Stimulated activated CD4-positive, alpha-beta T cell treated with anti-CD3 and anti-CD28 coated beads, Interleukin-4, amount 100 ng/mL, for 1 hour (primary cell): ENCODE results near the gene NTN4.
"Not testable (repeated sequence)": the region's sequence is repeated elsewhere in the genome, so short reads cannot be mapped to it uniquely, and the experiment has no call there.

Source experiments
- DNase-seq: peaks from one replicate; pipeline ENCODE4 v3.0.0-alpha.2; 2020

NTN4 gene

GRCh38 chr12:95703986-95704385 lies 86.6 kb downstream of the NTN4 start:
- DNase-seq, result no peak

DNA sequence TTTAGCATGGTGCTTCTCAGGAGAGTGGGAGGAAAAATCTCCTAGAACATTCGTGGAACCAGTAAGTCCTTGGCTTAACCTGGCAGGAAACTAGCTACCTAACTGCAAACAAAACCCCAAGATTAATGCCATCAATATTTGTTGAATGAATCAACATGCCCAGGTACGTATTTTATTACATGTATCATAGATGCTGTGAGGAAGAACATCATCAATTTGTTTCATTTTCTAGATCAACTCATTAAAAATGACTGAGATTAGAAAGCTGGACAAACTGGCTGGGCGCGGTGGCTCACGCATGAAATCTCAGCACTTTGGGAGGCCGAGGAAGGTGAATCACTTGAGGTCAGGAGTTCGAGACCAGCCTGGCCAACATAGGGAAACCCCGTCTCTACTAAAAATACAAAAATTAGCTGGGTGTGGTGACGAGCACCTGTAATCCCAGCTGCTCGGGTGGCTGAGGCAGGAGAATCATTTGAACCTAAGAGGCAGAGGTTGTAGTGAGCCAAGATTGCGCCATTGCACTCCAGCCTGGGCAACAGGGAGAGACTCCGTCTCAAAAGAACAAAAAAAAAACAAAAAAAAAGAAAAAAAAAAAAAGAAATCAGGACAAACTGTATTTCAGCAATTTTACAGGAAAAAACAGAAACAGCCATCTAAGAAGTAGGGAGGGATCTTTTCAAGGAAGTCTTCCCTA lies 88.7 kb downstream of the NTN4 start:
- DNase-seq, result no peak

DNA sequence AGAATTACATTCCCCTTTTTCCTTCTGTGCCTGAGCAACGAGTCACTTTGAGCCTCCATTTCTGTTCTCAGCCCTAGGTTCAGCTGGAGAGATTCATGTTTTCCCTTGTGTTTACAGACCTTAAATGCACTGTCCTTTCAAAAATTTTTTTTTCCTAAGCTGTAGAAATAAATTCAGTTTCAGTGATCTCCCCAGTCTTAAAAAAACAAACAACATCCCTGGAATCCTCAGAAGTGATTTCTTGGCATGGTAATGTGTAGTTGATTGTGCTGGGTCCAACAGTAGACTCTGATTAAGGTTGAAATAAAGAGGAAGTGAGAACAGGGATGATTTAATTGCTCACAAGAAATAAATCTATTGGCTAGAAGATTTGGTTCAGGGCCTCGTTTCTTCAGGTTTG lies 89.3 kb downstream of the NTN4 start:
- DNase-seq, result no peak

- no peak for DNase-seq
Observed at GRCh38 chr12:95700316-95700785, 90.2 kb downstream of the NTN4 start.

GRCh38 chr12:95699579-95699978 lies 91.0 kb downstream of the NTN4 start:
- DNase-seq, result no peak

DNA sequence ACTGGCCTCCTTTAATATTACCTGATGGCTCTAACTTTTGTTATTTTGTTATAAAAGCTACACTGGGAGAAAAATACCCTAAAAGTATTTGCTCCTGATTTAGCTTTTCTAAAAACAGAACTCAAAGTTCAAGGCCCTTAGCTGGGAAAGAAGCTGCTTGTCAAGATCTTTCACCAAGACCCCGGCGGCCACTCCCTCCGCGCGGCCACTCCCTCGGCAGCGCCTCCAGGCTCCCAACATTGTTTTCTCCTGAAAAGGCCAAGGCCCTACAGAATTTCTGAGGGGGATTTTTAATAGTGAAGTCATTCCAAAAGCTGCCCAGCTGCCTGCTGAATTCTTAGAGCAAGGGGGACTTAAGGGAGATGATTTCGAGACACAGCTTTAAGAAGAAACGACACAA lies 96.4 kb downstream of the NTN4 start:
- no peak for DNase-seq

- DNase-seq, result no peak
Observed at GRCh38 chr12:95693689-95694088, 96.9 kb downstream of the NTN4 start.

GRCh38 chr12:95690861-95691635 lies 99.5 kb downstream of the NTN4 start:
- DNase-seq, result no peak

DNA sequence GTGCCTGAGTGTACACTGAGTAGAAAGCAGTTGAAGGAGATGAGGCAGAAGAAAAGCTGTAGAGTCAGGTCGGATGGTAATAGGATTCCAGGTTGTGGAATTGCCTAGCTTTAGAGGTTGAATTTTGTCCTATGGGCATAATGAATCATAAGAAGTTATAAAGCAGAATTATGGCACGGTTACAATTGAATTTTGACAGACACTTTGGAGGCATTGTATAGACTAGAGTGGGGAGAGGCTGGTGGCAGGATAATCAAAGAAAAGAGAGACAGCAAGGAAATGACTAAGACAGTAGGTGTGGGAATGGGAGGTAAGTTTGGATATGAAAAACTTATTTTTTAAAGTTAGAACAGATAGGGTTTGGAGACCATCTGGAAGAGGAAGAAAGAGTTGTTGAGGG lies 102.6 kb downstream of the NTN4 start:
- no peak for DNase-seq

- no peak for DNase-seq
Observed at GRCh38 chr12:95683418-95683817, 107.1 kb downstream of the NTN4 start.

DNA sequence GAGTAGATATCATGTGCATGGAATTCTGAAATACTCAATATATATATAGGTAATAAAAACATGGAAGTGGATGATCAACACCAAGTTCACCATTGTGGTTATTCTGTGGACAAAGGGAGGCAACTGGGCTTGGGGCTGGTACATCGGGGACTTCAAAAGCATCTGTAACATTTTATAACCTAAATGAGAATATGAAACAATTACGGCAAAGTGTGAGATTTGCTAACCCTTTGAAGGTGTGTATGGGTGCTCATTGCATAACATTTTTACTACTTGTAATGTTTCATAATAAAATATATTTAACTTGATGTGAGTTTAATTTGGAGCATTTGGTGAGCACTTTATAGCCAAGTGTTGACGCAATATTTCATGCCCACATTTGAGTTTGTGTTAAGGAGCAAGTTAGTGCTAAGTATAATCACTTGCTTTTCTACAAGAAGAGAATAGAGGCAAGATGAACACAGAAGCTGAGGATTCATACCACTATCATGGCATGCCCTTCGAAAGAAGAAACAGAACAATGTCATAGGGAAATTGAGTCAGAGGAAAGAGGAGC lies 109.3 kb downstream of the NTN4 start:
- DNase-seq, result no peak

DNA sequence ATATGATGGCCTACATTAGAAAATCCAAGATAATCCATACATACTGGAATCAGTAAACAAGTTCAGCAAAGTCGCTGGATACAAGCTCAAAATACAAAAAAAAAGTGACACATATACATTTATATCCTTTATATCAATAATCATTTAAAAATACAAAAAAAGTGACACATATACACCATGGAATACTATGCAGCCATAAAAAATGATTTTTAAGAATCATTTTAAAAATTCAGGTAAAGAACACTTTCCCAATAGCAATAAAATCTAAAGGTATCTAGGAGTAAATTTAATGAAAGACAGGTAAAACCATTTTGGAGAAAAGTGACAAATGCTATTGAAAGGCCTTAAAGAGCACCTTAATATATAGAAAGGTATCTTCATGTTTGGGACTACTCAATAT lies 111.9 kb downstream of the NTN4 start:
- DNase-seq, result no peak

DNA sequence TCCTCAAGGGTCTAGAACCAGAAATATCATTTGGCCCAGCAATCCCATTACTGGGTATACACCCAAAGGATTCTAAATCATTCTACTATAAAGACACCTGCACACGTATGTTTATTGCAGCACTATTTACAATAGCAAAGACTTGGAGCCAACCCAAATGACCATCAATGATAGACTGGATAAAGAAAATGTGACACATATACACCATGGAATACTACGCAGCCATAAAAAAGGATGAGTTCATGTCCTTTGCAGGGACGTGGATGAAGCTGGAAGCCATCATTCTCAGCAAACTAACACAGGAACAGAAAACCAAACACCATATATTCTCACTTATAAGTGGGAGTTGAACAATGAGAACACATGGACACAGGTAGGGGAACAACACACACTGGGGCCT lies 112.8 kb downstream of the NTN4 start:
- not testable (repeated sequence) for DNase-seq

DNA sequence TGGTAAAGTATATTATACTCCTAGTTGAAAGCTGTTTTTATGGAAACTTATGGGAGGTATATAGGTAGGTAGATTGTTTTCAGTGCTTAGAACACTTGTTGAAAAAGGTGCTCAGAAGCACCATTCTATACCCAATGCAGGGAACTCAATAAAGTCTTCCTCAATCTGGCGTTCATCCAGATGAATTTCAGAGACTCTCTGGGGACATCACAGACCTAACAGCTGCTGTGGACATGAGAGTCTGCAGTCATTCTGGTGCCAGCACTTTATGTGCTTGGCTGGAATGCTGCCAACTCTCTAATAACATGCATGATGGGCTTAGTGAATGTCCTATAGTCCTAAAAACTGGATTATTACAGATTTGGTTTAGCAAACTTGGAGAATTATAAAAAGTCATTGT lies 115.9 kb downstream of the NTN4 start:
- no peak for DNase-seq

DNA sequence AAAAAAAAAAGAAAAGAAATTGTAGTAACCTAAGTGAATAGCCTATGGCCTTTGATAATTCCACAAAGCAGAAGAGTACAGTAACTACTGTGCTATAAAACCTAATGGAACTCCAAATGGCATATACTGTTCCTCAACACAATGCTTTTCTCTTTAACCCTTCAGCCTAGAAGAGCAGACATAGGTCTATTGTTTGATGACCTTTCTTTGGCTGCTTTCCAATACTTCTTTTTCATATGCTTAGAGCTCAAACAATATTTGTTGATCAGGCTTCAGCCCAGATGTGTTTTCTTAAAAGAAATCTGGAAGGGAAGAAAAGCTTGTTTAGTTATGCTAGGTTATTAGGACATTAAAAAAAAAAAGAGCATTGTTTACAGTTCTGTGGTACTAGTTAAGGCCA lies 116.4 kb downstream of the NTN4 start:
- no peak for DNase-seq

DNA sequence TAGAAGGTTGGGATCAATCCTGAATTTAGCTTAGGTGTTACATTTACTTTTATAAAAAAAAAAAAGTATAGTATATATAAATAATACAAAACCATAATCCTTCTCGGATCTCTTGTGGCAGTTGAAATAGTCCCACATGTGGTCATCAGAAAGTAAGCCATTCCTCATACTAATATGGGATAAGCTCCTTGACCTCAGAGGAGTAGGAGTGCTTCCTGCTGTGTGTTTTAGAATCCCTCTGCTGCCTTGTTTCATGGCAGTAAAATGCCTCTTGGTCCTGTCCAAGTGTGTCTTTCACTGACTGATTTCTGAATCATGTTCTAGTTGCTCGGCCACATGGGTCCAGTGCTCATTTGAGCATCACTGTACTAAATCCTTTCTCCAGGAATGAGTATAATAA lies 117.0 kb downstream of the NTN4 start:
- DNase-seq, result no peak

DNA sequence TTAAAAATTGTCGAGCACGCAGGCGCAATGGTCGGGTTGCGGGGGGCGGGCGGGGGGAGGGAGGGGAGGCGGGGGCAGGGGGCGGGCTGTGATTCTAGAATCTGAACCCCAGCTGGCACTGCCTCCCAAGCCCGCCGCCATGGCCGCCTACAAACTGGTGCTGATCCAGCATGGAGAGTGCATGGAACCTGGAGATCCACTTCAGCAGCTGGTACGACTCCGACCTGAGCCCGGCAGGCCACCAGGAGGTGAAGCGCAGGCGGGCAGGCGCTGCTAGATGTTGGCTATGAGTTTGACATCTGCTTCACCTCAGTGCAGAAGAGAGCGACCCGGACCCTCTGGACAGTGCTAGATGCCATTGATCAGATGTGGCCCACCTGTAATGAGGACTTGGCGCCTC lies 118.4 kb downstream of the NTN4 start:
- no peak for DNase-seq

DNA sequence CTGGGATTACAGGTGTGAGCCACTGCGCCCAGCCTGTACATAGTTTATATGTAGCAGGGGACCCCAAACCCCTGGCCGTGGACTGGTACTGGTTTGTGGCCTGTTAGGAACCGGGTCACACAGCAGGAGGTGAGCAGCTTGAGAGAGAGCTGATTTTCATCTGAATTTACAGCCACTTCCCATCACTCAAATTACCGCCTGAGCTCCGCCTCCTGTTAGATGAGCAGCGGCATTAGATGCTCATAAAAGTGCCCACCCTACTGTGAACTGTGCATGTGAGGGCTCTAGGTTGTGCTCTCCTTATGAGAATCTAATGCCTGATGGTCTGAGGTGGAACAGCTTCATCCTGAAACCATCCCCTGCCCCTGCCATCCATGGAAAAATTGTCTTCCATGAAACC lies 119.3 kb downstream of the NTN4 start:
- no peak for DNase-seq

GRCh38 chr12:95663525-95663924 lies 127.0 kb downstream of the NTN4 start:
- DNase-seq, result no peak

DNA sequence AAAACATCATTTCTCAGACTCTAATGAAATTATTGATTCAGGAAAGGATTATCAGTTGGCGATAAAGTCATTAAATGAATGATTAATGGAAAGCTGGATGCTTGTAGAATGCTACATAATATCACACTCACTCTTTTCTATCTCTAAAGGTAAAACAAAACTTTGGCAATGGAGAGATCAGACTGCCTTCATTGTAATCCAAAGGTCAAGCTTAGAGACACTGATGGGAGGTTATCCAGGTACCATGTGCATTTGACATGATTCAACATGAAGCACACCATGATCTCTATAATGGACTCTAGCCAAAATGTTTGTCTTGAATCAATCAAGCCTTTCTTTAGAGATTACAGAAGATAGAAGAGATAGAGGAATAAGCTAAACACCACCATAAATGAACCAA lies 129.2 kb downstream of the NTN4 start:
- no peak for DNase-seq

GRCh38 chr12:95658386-95658785 lies 132.2 kb downstream of the NTN4 start:
- DNase-seq, result no peak

- DNase-seq, result not testable (repeated sequence)
Observed at GRCh38 chr12:95654665-95655064, 135.9 kb downstream of the NTN4 start.

GRCh38 chr12:95653771-95654546 lies 136.6 kb downstream of the NTN4 start:
- no peak for DNase-seq
